ENCODE measurements around the gene MRPL37.
"Not testable (repeated sequence)": the region's sequence is repeated elsewhere in the genome, so short reads cannot be mapped to it uniquely, and the experiment has no call there.

MRPL37 gene

DNA sequence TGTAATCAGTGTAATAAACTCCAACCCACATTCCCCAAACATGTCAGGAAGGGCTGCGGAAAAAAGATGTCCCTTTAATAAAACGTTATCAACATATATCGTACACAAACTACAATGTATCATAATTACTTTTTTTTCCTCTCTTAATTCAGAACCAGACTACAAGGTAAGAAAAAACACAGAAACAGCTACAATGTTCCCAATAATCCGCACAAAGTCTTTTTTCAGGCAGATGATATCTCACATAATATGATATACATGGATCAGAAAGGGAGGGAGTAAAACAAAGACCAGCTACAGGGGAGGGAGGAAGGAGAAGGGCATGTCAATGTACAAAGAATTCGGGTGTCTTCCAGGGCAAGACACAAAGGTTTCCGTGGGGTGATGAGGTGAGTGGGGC is 25.4 kb downstream of the MRPL37 start:
- no peaks in the 10 kb centered on the region for H3K9me3 ChIP-seq (ENCODE audit: control insufficient read depth, low read length)
- peaks cover 4% of the 10 kb centered on the region for H3K36me3 ChIP-seq (ENCODE audit: control insufficient read depth, insufficient read depth, low read length)
- H3K27me3 ChIP-seq (replicated peaks; ENCODE audit: control insufficient read depth, insufficient read depth, low read length, poor library complexity, severe bottlenecking): no peaks in the 10 kb centered on the region
- H3K4me3 ChIP-seq (ENCODE audit: insufficient read depth, low read depth, low read length, poor library complexity, severe bottlenecking): no peak overlapping the region
- no peak overlapping the region for H3K27ac ChIP-seq (ENCODE audit: insufficient read depth, low read length, poor library complexity, severe bottlenecking)
- H3K4me1 ChIP-seq (ENCODE audit: control insufficient read depth, insufficient read depth, low read length, poor library complexity, severe bottlenecking): no peaks in the 10 kb centered on the region
- DNase-seq: no peak

DNA sequence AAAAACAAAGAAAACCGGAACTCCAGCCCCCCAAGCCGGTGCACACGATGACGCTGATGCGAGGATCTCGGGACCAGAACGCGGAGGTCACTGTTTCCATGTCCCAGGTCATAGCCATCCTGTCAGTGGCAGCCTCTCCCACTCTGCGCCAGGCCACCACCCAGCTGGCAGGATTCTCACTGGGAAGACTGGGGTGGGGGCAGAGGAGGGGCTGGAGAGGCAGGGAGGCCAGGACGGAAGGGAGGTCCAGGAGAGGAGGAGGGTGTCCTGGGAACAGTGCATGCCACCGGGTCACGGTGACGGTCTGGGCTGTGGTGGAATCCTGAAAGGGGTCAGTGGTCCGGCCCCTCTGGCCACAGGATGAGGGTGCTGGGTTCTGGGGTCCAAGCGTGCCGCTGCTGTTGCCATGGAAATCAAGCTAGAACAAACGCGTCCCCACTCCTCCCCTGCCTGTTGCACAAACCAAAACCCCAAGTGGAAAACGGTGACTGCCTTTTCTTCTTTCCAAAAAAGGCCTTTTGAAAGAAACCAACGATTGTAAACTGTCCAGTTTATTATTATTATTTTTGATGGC is 26.1 kb downstream of the MRPL37 start:
- no peak overlapping the region for H3K27ac ChIP-seq (ENCODE audit: insufficient read depth, low read length, poor library complexity, severe bottlenecking)
- DNase-seq: no peak
- no peaks in the 10 kb centered on the region for H3K27me3 ChIP-seq (replicated peaks; ENCODE audit: control insufficient read depth, insufficient read depth, low read length, poor library complexity, severe bottlenecking)
- peaks cover 5% of the 10 kb centered on the region for H3K4me1 ChIP-seq (ENCODE audit: control insufficient read depth, insufficient read depth, low read length, poor library complexity, severe bottlenecking)
- H3K9me3 ChIP-seq (ENCODE audit: control insufficient read depth, low read length): no peaks in the 10 kb centered on the region
- H3K36me3 ChIP-seq (ENCODE audit: control insufficient read depth, insufficient read depth, low read length): peaks cover 4% of the 10 kb centered on the region
- H3K4me3 ChIP-seq (ENCODE audit: insufficient read depth, low read depth, low read length, poor library complexity, severe bottlenecking): no peak overlapping the region

DNA sequence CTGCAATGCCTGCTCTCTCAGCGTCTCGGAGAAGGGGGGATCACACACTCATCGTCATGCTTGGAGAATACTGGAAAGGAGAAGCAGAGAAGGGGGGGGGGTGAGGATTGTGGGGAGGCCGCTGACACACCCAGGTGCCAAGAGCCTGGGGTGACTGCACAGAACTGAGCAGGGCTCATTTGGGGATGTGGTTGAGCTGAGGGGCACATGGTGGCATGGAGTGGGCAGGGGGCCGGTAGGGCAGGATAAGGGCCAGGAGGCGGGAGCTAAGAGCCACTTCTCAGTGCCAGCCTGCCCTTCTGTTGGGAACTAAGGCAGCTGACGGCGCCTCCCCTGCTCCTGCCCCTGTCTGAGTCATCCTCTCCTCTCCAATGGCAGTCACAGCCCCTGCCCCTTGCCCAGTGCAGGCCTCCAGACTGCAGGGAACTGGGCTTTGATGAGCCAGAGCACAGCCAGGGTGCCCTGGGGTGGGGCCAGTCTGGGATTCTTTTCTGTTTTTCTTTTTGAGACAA is 27.2 kb downstream of the MRPL37 start:
- no peaks in the 10 kb centered on the region for H3K27me3 ChIP-seq (replicated peaks; ENCODE audit: control insufficient read depth, insufficient read depth, low read length, poor library complexity, severe bottlenecking)
- peaks cover 4% of the 10 kb centered on the region for H3K36me3 ChIP-seq (ENCODE audit: control insufficient read depth, insufficient read depth, low read length)
- no peaks in the 10 kb centered on the region for H3K9me3 ChIP-seq (ENCODE audit: control insufficient read depth, low read length)
- H3K4me1 ChIP-seq (ENCODE audit: control insufficient read depth, insufficient read depth, low read length, poor library complexity, severe bottlenecking): peaks cover 11% of the 10 kb centered on the region
- no peak overlapping the region for H3K27ac ChIP-seq (ENCODE audit: insufficient read depth, low read length, poor library complexity, severe bottlenecking)
- H3K4me3 ChIP-seq (ENCODE audit: insufficient read depth, low read depth, low read length, poor library complexity, severe bottlenecking): no peak overlapping the region
- no peak for DNase-seq

DNA sequence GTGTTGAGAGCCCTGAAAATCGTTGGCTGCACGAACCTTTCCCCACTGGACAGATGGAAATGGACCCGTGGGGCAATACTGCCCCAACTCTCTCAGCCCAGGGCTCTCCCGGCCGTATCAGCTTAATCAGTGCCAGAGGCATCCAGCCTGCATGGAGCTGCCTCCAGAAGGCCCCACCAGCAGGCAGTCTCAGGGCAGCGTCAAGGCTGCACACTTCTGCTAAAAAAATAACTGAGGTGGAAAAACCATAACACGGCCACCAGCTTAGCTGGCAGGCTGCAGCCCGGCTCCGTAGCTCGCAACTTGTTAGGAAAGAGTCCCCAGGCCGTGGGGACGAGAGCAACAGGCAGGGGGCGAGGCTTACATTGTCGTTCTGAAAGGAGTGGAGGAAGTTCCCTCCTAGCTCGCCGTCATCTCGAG is 27.9 kb downstream of the MRPL37 start:
- Histone ChIP-seq H3K27ac (ENCODE audit: insufficient read depth, low read length, poor library complexity, severe bottlenecking) (no peak overlapping the region), H3K27me3 (replicated peaks; ENCODE audit: control insufficient read depth, insufficient read depth, low read length, poor library complexity, severe bottlenecking) (no peaks in the 10 kb centered on the region), H3K4me3 (ENCODE audit: insufficient read depth, low read depth, low read length, poor library complexity, severe bottlenecking) (no peak overlapping the region), H3K9me3 (ENCODE audit: control insufficient read depth, low read length) (no peaks in the 10 kb centered on the region), H3K36me3 (ENCODE audit: control insufficient read depth, insufficient read depth, low read length) (peaks cover 4% of the 10 kb centered on the region), H3K4me1 (ENCODE audit: control insufficient read depth, insufficient read depth, low read length, poor library complexity, severe bottlenecking) (peaks cover 11% of the 10 kb centered on the region)
- no peak for DNase-seq

DNA sequence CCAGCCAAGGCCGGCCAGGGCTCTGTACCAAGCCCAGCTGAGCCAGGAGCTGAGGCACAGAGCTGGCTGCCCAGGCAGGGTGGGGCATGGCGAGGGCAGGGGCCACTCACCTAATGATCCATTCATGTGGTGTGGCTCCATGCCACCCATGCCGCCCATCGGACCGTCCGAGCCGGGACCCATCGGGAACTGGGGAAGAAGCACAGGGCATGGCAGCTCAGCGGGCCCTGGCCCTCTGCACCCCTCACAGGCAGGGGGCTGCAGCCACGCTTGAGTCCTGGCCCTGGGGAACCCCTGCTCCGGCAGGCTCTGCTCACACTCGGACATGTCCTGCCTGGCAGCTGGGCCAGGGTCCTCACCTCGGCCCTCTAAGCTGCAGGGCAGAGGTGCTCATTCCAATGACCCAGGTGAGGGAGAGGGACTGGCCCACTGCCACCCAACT is 28.7 kb downstream of the MRPL37 start:
- peaks cover 4% of the 10 kb centered on the region for H3K36me3 ChIP-seq (ENCODE audit: control insufficient read depth, insufficient read depth, low read length)
- no peaks in the 10 kb centered on the region for H3K27me3 ChIP-seq (replicated peaks; ENCODE audit: control insufficient read depth, insufficient read depth, low read length, poor library complexity, severe bottlenecking)
- no peaks in the 10 kb centered on the region for H3K9me3 ChIP-seq (ENCODE audit: control insufficient read depth, low read length)
- no peak overlapping the region for H3K27ac ChIP-seq (ENCODE audit: insufficient read depth, low read length, poor library complexity, severe bottlenecking)
- peaks cover 11% of the 10 kb centered on the region for H3K4me1 ChIP-seq (ENCODE audit: control insufficient read depth, insufficient read depth, low read length, poor library complexity, severe bottlenecking)
- no peak overlapping the region for H3K4me3 ChIP-seq (ENCODE audit: insufficient read depth, low read depth, low read length, poor library complexity, severe bottlenecking)
- DNase-seq: no peak

DNA sequence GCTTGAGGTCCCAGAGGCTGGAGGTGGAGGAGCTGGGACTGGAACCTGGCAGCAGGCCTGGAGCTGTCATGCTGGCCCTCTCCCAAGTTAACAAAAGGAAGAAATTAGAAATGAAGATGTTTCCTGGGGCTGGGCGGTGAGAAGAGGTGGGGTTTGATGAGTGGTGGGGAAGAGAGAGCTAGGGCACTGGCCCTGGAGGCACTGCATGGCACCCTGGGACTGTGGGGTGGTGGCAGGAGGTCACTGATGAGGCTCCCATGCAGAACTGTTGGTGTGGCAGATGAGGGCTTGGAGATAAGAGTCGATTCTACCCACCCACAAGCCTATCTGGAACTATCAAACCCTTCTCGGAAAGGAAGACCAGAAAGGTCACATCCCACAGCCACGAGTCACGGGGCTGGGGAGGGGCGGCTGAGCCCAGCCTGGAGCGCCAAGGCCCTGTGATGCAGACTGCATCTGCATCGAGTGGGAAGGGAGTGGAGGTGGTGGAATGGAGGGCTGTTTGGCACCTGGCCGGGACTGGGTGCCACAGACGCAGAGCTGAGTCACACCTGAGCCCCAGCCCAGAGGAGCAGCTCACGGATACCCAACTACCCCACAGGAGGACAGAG is 29.4 kb downstream of the MRPL37 start:
- H3K27ac ChIP-seq (ENCODE audit: insufficient read depth, low read length, poor library complexity, severe bottlenecking): no peak overlapping the region
- H3K4me3 ChIP-seq (ENCODE audit: insufficient read depth, low read depth, low read length, poor library complexity, severe bottlenecking): no peak overlapping the region
- no peaks in the 10 kb centered on the region for H3K9me3 ChIP-seq (ENCODE audit: control insufficient read depth, low read length)
- no peak for DNase-seq
- peaks cover 11% of the 10 kb centered on the region for H3K4me1 ChIP-seq (ENCODE audit: control insufficient read depth, insufficient read depth, low read length, poor library complexity, severe bottlenecking)
- no peaks in the 10 kb centered on the region for H3K27me3 ChIP-seq (replicated peaks; ENCODE audit: control insufficient read depth, insufficient read depth, low read length, poor library complexity, severe bottlenecking)
- peaks cover 4% of the 10 kb centered on the region for H3K36me3 ChIP-seq (ENCODE audit: control insufficient read depth, insufficient read depth, low read length)

DNA sequence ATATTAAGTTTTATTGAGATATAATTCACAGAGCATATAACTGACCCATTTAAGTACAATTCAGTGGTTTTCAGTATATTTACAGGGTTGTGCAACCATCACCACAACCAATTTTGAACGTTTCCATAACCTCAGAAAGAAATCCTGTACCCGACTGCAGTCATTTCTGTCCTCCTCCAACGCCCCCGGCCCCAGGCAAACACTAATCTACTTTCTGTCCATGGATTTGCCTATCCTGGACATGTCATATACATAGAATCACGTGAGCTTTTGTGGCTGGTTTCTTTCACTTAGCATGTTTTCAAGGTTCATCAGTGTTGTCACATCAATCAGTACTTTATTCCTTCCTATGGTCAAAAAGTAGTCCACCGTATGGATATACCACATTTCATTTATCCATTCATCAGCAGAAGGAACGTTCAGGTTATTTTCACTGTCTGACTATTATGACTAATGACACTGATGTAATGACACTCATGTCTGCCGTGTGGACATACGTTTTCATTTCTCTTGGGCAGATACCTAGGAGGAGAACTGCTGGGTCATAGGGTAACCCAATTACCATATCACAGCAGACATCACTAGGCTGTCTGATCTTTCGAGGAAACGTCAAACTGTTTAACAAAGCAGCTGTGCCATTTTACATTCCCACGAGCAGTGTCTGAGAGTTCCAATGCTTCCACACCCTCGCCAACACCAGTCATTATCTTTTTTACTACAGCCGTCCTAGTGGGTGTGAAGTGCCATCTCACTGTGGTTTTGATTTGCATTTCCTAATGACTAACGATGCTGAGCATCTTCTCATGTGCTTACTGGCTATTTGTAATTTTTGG is 30.8 kb downstream of the MRPL37 start:
- H3K27me3 ChIP-seq (replicated peaks; ENCODE audit: control insufficient read depth, insufficient read depth, low read length, poor library complexity, severe bottlenecking): no peaks in the 10 kb centered on the region
- H3K36me3 ChIP-seq (ENCODE audit: control insufficient read depth, insufficient read depth, low read length): peaks cover 4% of the 10 kb centered on the region
- no peaks in the 10 kb centered on the region for H3K9me3 ChIP-seq (ENCODE audit: control insufficient read depth, low read length)
- H3K4me3 ChIP-seq (ENCODE audit: insufficient read depth, low read depth, low read length, poor library complexity, severe bottlenecking): no peak overlapping the region
- peaks cover 11% of the 10 kb centered on the region for H3K4me1 ChIP-seq (ENCODE audit: control insufficient read depth, insufficient read depth, low read length, poor library complexity, severe bottlenecking)
- H3K27ac ChIP-seq (ENCODE audit: insufficient read depth, low read length, poor library complexity, severe bottlenecking): no peak overlapping the region
- DNase-seq: no peak

DNA sequence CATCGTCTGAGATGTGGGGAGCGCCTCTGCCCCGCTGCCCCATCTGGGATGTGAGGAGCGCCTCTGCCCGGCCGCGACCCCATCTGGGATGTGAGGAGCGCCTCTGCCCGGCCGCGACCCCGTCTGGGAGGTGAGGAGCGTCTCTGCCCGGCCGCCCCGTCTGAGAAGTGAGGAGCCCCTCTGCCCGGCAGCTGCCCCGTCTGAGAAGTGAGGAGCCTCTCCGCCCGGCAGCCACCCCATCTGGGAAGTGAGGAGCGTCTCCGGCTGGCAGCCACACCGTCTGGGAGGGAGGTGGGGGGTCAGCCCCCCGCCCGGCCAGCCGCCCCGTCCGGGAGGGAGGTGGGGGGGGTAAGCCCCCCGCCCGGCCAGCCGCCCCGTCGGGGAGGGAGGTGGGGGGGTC is 33.2 kb downstream of the MRPL37 start:
- Histone ChIP-seq H3K36me3 (ENCODE audit: control insufficient read depth, insufficient read depth, low read length) (peaks cover 18% of the 10 kb centered on the region), H3K4me1 (ENCODE audit: control insufficient read depth, insufficient read depth, low read length, poor library complexity, severe bottlenecking) (peaks cover 11% of the 10 kb centered on the region)
- not testable (repeated sequence) for H3K4me3 ChIP-seq (ENCODE audit: insufficient read depth, low read depth, low read length, poor library complexity, severe bottlenecking); H3K9me3 ChIP-seq (ENCODE audit: control insufficient read depth, low read length); H3K27ac ChIP-seq (ENCODE audit: insufficient read depth, low read length, poor library complexity, severe bottlenecking); DNase-seq; H3K27me3 ChIP-seq (replicated peaks; ENCODE audit: control insufficient read depth, insufficient read depth, low read length, poor library complexity, severe bottlenecking)

DNA sequence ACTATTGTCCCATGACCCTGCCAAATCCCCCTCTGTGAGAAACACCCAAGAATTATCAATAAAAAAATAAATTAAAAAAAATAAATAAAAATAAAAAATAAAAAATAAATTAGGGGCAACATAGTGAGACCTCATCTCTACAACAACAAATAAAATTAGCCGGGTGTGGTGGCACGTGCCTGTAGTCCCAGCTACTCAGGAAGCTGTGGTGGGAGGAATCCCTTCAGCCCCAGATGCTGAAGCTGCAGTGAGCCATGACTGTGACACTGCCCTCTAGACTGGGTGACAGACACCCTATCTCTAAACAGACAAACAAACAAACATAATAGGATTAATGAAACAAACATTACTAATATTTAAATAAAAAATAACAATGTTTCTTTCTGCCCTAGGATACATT is 34.3 kb downstream of the MRPL37 start:
- peaks cover 11% of the 10 kb centered on the region for H3K4me1 ChIP-seq (ENCODE audit: control insufficient read depth, insufficient read depth, low read length, poor library complexity, severe bottlenecking)
- H3K36me3 ChIP-seq (ENCODE audit: control insufficient read depth, insufficient read depth, low read length): peaks cover 29% of the 10 kb centered on the region
- DNase-seq: no peak
- H3K9me3 ChIP-seq (ENCODE audit: control insufficient read depth, low read length): no peaks in the 10 kb centered on the region
- no peaks in the 10 kb centered on the region for H3K27me3 ChIP-seq (replicated peaks; ENCODE audit: control insufficient read depth, insufficient read depth, low read length, poor library complexity, severe bottlenecking)
- H3K27ac ChIP-seq (ENCODE audit: insufficient read depth, low read length, poor library complexity, severe bottlenecking): no peak overlapping the region
- no peak overlapping the region for H3K4me3 ChIP-seq (ENCODE audit: insufficient read depth, low read depth, low read length, poor library complexity, severe bottlenecking)

DNA sequence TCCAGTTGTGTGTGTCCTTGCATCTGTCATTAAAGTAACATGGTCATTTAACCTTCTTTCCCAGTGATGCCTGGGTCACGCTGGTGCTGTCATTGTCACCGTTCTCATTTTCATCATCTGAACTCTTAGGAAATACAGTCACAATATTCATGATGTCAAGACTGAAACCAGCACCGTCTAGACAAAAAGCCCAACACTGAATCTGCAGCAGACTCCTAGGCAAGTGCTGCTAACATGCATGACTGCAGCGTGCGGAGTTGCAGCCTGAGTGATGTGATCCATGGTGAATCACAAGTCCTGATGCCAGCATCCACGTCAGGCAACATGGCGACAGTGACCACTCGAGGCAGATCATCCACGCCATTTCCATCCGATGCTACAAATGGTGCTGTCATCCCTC is 37.6 kb downstream of the MRPL37 start:
- peaks cover 48% of the 10 kb centered on the region for H3K36me3 ChIP-seq (ENCODE audit: control insufficient read depth, insufficient read depth, low read length)
- DNase-seq: no peak
- no peaks in the 10 kb centered on the region for H3K9me3 ChIP-seq (ENCODE audit: control insufficient read depth, low read length)
- no peak overlapping the region for H3K27ac ChIP-seq (ENCODE audit: insufficient read depth, low read length, poor library complexity, severe bottlenecking)
- no peaks in the 10 kb centered on the region for H3K27me3 ChIP-seq (replicated peaks; ENCODE audit: control insufficient read depth, insufficient read depth, low read length, poor library complexity, severe bottlenecking)
- no peak overlapping the region for H3K4me3 ChIP-seq (ENCODE audit: insufficient read depth, low read depth, low read length, poor library complexity, severe bottlenecking)
- H3K4me1 ChIP-seq (ENCODE audit: control insufficient read depth, insufficient read depth, low read length, poor library complexity, severe bottlenecking): no peaks in the 10 kb centered on the region

All from effector memory CD4-positive, alpha-beta T cell (primary cell).